ENCODE measurements around the gene CENPT.
"Not testable (repeated sequence)": the region's sequence is repeated elsewhere in the genome, so short reads cannot be mapped to it uniquely, and the experiment has no call there.

CENPT gene

DNA sequence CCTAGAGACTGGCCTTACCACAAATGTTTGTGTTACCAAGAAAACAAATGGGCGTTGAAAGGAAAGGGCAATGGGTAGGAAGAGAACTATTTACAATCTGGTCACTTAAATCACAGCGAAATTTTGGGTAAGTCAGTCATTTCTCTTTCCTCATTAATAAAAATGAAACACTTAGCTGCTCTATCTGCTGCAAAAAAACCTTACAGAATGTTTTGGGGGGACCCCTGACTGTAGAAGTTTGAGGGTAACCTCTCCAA lies 1.5 kb downstream of the CENPT start:
- DNase-seq: no peak

DNA sequence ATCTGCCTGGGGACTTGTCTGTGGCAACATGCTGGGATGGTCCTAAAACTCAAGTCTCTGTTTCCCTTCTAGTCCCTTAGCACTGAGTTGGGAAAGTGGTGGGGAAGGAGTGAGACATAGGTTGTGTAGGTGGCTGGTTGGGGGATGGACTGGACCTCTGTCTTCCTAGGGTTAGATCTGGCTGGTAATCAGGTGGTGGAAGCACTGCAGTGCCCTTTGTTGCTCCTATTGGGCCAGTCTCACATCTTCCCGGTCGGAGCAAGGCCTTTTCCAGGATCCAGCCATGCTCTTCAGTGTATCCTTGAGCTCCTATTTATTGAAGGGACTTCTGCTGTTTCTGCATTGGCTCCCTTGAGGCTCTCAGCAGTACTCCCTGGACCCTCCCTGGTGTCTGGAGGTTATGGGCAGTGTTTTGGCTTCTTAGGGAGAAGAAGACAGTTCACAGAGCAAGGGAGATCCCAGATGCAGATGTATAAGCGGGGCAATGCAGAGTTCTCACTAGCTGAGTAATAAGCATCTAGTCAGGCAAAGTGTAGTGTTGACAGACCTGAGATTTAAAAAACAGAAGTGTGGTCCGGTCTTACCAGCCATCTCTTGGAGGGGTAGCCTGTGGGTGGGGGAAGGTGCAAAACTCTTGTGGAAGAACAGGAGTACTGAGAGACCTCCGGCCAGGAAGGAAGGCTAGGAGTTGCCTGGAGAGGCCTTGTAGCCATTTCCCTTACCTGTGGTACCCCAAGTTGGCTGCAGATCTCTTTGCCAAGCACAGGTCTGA lies 2.0 kb downstream of the CENPT start:
- DNase-seq: no peak

DNA sequence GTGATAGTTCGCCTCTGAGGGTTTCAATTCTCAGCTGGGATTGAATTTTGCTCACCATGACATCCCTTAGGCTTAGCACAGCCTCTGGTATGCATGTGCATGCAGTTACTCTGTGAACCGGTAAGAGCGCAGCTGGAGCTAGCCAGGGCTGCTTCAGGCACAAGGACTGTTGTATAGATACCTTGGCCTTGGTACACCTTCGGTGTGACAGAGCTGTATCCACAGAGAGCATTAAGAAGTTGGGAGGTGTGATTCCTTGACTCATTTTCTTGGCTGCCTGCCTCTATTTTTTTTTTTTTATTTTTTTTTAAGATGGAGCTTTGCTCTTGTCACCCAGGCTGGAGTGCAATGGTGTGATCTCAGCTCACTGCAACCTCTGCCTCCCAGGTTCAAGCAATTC lies 3.0 kb downstream of the CENPT start:
- no peak for DNase-seq

DNA sequence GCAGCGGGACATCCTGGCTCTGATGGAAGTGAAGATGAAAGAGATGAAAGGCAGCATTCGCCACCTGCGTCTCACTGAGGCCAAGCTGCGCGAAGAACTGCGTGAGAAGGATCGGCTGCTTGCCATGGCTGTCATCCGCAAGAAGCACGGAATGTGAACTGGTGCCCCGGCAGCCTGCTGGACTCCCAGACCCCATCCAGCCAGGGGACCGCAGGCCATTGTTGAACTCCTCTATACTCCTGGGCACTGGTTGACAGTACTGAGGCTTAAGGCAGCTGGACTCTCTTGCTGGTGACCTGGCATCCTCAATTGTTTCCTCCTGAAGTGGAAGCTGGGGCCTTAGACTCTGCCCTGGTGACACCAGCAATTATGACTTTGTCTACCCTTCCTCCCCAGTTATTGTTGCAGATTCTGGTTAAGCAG lies 4.1 kb downstream of the CENPT start:
- no peak for DNase-seq

DNA sequence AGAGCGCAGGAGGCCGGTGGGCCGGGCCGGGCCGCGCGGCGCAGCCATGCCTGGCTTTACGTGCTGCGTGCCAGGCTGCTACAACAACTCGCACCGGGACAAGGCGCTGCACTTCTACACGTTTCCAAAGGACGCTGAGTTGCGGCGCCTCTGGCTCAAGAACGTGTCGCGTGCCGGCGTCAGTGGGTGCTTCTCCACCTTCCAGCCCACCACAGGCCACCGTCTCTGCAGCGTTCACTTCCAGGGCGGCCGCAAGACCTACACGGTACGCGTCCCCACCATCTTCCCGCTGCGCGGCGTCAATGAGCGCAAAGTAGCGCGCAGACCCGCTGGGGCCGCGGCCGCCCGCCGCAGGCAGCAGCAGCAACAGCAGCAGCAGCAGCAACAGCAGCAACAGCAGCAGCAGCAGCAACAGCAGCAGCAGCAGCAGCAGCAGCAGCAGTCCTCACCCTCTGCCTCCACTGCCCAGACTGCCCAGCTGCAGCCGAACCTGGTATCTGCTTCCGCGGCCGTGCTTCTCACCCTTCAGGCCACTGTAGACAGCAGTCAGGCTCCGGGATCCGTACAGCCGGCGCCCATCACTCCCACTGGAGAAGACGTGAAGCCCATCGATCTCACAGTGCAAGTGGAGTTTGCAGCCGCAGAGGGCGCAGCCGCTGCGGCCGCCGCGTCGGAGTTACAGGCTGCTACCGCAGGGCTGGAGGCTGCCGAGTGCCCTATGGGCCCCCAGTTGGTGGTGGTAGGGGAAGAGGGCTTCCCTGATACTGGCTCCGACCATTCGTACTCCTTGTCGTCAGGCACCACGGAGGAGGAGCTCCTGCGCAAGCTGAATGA lies 4.8 kb downstream of the CENPT start:
- DNase-seq: peak; percentile 68

DNA sequence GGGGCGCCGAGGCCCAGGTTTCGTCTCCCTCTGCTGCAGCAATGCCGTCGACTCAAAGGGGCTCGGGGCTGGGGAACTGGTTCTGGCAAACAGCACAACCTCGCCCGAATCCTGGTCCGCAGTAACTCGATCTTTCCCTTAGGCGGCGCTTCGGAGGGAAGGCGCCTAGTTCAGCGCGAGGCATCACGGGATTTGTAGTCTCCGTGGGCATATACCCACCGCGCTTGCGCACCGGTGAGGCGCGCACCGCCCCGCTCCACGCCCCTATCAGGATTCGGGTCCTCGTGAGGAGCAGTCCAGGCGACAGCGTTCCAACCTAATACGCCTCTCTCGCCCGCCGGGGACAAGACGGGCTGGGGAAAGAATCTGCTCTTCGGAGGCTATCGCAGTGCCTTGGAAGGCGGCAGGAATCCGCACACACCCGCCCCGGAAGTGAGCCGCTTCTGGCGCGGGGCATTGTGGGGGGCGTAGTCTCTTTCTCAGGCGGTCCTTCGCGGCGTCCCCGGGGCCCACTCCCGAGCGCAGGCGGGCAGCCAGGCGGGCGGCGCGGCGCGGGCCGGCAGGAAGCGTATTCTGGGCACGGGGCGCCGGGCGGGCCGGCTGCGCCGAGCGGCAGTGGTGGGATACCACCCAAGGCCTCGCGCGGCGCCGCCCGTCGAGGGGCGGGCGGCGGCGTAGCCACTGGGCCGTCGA lies 5.5 kb downstream of the CENPT start, which contains the start of gene THAP11:
Gene THAP11 (plus strand): TSS at position 505 of the 693 bp plus-strand sequence. CDS start 235 bp downstream, outside the sequence.
- DNase-seq: peak; percentile 95

DNA sequence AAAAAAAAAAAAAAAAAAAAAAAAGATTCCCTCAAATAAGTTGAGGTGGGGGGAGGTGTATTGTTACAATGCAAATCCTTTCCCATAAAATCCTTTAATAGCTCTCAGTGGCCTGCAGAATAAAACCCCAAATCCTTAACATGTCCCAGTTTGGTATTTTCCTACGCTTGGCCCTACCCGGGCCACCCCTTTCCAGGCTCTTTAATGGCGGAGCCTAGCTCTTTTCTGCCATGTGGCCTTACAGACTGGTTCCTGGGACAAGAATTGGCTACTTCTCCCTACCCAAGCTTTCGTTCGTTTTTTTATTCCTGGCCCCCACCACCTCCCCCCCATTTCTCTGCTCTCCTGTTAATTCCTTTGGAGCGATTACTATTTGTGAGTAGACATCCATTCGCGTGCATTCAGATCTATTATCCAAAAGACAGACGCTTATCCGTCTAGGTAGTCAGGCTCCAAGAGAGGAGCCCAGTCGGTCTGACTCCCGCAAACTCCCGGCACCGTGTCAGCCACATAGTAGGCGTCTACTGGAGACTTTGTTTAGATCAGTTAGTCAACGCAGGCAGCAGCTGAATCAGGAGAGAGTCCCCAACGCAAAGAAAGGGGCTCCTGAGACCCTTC lies 6.2 kb downstream of the CENPT start:
- DNase-seq: no peak

DNA sequence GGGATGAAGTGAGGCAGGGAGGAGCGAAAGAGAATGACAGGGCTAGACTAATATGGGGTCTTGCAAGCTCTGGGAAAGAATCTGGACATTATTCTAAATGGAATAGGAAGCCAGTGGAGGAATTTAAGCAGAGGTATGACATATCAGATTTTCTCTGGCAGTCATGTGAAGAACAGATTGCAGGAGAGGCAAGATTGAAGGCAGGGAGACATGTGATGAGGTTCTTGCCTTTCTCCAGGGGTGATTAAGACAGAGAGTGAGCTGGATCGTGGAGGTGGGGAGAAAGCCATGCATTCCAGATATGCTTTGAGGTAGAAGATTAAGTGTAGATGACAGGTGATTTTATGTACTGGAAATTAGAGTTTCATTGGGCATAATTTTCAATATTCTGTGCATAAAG lies 9.7 kb downstream of the CENPT start:
- DNase-seq: no peak

DNA sequence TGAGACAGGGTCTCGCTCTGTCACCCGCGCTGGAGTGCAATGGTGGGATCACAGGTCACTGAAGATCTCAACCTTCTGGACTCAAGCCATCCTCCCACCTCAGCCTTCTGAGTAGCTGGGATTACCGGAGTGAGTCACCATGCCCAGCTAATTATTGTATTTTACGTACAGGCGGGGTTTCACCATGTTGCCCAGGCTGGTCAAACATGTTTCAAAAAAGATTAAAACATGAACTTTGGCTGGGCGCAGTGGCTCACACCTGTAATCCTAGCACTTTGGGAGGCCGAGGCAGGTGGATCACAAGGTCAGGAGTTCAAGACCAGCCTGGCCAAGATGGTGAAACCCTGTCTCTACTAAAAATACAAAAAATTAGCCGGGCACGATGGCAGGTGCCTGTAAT lies 10.3 kb downstream of the CENPT start:
- not testable (repeated sequence) for DNase-seq

DNA sequence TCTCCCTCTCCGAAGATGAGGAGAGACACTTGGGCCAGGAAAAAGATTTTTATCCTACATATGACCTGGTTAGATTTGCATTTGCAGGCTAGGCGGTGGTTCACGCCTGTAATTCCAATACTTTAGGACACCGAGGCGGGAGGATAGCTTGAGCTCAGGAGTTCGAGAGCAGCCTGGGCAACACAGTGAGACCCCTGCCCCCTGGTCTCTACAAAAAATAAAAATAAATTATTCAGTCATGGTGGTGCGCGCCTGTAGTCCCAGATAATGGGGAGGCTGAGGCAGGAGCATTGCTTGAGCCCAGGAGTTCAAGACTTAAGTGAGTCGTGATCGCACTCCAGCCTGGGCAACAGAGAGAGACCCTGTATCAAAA lies 13.3 kb downstream of the CENPT start:
- DNase-seq: no peak

DNA sequence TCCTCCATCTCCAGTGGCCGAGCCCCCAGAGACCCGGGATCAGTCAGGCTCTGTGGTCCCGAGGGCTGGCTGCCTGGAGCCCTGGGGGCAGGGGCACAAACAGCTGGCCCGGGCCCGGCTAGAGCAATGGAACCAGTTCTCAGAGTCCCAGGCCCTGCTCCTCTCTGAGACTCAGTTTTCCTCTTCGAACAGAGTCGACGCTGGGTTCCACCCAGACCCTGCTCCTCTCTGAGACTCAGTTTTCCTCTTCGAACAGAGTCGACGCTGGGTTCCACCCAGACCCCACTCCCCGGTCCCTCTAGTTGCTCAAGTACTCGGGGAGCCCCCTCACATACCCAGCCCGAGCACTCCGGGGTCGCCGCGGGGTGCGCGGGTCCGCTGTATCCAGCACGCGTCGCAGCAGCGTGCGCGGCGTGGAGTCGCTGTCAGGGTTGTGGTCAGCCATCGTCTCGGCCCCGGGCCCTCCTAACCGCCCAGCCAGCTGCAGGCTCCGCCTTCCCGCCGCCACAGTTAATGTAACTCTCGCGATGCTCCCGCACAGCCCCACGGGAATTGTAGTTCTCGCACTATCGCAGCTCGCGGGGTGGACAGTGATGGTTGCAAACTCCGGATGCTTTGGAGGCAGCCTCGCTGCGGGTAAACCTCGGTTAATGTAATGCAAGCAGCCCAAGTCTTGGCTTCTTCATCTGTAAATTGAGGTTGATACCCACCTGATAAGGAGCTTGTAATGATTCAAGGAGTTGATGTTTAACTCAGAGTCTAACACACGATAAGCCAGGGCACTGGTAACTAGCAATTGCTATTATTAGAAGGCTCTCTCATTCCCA lies 13.9 kb downstream of the CENPT start:
- peak; percentile 94 for DNase-seq

DNA sequence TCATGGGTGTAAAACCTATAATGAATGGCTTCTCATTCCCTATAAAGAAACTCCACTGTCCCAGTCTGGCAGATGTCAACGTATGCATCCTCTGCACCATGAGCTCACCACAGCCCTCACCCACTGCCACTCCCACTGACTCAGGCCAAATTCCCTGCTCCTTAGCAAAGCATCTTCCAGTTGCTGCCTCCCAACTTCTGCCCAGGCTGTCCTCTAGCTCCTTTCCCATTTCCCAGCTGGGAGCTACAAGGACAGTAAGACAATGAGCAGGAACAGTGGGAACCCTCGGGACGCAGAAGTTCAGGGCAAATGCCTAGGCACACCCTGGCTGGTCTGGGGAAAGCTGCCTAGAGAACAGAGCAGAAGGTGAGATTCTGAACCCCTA lies 14.5 kb downstream of the CENPT start:
- DNase-seq: no peak

DNA sequence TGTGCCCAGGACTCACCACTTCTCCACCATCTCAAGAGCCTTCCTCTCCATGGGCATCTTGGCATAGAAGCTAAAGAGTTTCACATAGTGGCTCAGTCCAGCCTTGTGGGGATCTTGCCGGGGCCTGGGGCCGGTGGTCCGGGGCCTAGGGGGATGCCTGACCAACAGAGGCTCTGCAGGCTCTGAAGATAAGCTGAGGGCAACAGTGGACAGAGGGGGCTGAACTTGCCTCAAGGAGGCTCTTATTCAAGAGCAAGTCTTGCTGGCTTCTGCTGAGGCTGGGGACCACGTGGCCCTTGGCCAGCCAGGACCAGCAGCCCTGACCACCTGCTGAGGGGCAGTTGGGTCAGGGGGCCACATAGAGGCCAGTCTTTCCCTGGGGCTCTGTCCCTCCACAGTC lies 18.8 kb downstream of the CENPT start:
- DNase-seq: no peak

DNA sequence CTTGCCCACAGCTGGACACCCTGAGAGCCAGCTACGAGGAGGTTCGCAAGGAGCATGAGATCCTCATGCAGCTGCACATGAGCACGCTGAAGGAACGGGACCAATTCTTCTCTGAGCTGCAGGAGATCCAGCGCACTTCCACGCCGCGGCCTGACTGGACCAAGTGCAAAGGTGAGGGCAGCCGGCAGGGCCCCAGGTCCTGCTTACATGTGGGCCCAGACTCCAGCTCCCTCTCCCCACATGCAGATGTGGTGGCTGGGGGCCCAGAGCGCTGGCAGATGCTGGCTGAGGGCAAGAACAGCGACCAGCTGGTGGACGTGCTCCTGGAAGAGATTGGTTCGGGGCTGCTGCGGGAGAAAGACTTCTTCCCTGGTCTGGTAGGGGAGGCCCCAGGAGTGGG lies 21.6 kb downstream of the CENPT start:
- DNase-seq: no peak

DNA sequence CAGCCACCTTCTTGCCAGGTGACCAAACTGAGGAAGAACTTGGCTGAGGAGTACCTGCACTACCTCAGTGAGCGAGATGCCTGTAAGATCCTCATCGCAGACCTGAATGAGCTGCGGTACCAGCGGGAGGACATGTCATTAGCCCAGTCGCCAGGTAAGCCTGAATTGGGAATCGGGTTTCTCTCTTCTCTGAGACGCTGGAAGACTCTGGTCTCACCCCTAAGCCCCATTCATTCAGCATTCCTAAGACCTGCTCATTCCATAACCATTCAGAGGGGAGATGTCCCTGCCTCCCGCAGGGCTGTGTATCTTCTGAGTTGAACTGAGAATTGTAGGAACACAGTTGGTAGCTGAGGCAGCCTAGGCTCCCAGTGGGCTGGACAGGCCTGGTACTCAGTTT lies 22.4 kb downstream of the CENPT start:
- DNase-seq: no peak

DNA sequence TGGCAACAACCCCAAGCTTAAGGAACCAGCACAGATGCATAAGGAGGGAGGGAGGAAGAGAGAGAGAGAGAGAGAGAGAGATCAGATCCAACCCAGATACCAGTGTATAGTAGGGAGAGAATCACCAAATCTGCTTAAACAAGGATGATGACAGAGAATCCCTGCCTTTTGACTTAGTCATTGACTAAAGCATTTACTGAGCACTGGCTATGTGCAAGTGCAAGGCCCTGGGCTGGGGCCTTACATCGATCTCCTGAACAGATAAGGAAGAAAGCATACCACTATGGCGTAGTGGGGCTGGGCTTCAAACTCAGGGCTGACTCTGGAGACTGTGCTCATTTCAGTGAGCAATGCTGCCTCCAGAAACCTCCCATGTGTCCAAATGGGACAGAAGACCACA lies 25.0 kb downstream of the CENPT start:
- no peak for DNase-seq

DNA sequence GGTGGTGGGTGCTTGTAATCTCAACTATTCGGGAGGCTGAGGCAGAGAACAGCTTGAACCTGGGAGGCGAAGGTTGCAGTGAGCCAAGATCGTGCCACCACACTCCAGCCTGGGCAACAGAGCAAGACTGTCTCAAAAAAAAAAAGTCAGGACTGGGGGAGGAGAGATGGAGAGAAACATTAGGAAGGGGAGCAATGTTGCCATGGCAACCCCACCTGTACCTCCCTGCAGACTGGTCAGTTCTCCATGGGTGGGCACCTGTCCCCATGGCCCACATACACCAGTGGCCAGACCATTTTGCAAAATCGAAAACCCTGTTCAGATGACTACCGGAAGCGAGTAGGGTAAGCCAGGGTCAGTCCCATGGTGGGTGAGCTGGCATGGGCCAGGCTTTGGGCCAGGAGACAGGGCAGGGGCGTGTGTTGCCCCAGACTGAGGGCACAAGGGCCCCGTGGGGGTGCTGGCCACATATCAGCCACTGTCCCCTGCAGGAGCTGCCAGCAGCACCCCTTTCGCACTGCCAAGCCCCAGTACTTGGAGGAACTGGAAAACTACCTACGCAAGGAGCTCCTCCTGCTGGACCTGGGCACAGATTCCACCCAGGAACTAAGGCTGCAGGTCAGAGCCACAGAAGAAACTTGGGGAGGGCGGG lies 26.8 kb downstream of the CENPT start:
- no peak for DNase-seq

DNA sequence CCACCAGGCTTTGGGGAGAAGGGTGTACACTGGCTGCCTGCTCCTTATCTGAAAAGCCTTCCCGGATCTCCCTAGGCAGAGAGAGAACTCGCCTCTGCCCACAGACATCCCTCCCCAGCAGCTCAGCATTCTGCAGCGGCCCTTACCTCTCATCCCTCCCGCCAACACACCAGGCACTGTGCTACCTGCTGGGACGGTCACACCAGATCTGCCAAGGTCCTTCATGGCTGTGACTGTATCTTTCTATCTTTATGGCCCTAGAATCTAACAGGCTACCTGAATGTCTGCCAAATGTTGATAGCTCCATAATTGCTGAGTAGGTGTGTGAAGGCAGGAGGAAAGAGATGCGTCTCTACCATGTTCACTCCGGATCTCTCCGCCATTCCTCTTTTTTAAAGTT lies 32.9 kb downstream of the CENPT start:
- no peak for DNase-seq

DNA sequence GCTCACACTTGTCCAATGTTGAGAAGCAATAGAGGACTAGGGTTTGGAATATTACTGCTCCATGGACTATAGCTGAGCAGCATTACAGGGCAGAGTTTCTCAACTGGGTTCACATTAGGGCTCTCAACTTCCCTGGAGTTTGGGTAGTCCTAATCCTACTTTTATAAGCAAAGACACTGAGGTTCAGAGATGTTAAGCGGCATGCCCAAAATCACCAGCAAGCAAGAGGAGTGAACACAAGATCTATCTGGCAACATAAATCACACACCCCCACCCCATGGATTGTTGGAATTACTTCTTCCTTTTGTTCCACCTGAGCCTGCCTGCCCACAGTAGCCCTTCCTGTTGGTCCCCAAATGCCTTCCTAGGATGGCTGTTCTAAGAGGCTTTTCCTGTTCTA lies 35.6 kb downstream of the CENPT start:
- no peak for DNase-seq

DNA sequence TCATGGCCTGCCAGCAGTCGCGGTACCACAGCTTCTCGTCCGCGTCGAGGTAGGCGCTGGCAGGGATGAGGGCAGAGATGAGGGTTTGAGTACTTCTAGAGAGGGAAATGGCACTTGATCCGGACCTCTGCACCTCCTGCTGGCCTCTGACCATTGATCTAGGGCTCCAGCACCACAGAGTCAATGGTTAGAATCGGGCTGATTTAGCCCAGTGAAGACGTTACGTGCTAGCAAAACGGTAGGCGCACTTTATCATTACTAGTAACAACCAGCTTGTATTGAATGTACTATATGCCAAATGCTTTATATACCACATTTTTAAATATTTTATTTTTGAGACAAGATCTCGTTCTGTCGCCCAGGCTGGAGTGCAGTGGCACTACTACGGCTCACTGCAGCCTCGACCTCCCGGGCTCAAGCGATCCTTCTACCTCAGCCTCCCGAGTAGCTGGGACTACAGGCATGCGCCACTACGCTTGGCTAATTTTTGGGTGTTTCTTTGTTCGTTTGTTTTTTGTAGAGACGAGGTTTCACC lies 40.3 kb downstream of the CENPT start:
- DNase-seq: no peak

DNA sequence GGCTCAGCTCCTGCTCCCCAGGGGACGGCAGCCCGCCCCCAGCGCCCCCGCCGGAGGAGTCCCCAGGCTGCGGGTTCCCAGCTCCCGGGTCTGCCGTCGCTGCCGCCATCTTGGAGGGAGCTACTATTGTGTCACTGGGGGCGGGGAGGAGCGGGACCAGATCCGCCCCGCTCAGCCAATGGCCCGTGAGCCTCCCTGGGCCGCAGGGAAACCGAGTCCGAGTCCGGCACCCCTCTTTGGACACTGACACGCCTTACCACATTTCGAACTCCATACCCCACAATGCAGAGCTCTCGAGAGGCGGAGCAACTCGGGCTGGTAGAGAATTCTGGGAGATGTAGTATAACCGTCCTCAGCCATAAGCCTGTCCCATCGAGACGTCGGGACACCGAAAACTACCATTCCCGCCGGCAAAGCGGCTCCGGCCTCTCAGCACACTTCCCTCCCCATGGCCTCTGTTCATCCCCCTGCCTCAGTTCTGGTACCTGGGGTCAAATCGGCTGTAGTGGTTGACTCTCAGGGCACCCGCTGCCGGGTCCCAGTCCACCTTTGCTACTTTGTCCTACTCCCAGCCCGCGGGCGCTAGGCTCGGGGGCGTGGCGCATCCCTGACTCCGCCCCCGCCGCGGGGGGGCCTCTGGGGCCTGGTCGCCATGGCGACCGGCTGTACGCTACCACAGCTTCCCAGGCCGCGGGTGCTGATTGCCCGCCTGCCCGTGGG lies 40.9 kb downstream of the CENPT start, which contains the start of the genes RANBP10 and TSNAXIP1:
Gene RANBP10 (minus strand): TSS at position 133 of the 720 bp plus-strand sequence. CDS start 24 bp downstream, at position 109.
Gene TSNAXIP1 (plus strand): TSS at position 462 of the 720 bp plus-strand sequence. CDS start 261 bp downstream, outside the sequence.
- DNase-seq: peak; percentile 98

All from CD4-positive, alpha-beta T cell treated with Interleukin-12 subunit alpha and Interleukin-12 subunit beta, for 1 hour (primary cell).